Stimulated activated CD4-positive, alpha-beta T cell treated with anti-CD3 and anti-CD28 coated beads, Interleukin-2, amount 100 ng/mL, for 24 hours (primary cell): ENCODE measurements around the gene FUOM.
"Not testable (repeated sequence)": the region's sequence is repeated elsewhere in the genome, so short reads cannot be mapped to it uniquely, and the experiment has no call there.

Experiments used
- DNase-seq, 2 donors: peaks; one replicate each; pipeline ENCODE4 v3.0.0-alpha.2; 2020

The FUOM gene

GRCh38 chr10:133327651-133328357 is 30.0 kb downstream of the FUOM start:
- no peak for DNase-seq

DNA sequence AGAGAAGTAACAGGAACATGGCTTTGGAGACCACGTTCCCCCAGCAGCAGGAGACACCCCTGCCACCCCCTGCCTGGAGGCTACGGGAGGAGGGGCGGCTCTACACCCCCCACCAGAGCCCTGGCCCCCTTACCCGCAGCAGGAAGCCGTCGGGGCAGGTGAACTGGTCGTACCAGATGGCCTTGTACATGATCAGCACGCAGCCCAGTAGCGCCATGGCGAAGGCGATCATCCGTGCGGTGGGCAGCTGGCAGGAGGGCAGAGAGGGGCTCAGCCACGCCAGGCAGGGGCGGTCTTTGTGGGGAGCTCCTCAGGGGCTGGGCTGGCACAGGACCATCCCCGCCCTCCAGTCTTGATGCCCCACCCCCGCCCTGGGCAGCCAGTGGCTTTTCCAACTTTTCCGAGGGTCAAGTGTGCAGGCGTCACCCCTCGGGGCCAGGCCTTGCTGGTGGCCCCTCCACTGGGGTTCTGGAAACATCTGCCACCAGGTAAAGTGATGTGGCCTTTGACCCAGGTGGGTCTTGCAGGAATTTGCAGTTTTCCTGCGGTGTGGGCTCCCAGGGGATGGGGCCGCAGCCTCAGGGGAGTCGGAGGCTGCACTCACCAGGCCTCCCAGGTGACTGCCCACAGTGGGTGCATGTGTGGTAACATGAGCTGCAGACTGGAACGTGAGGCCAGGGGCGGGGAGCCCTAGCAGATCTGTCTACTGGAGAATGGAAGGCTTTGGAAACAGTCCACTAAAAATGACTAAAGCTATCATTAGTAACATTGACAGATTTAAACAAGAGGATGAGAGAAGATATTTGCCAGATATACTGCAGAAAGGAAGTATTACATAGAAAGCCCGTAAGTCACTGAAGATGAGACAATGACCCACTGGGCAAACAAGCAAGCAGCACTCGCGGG is 30.8 kb downstream of the FUOM start:
- no peak for DNase-seq

DNA sequence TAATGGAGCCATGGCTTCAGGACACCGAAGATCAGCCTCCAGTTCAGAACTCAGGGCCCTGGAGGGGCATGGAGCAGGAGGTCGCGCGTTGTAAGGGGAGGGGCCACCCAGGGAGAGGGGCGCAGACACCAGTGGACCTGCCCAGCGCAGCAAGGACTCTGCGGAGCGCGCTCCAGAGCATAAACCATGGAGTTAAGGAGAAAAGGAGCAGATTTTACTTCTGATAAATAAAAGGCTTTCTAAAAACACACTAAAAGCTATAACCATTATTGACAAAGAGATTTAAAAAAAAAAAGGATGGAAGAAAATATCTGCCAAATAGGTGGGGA is 31.6 kb downstream of the FUOM start:
- no peak for DNase-seq

DNA sequence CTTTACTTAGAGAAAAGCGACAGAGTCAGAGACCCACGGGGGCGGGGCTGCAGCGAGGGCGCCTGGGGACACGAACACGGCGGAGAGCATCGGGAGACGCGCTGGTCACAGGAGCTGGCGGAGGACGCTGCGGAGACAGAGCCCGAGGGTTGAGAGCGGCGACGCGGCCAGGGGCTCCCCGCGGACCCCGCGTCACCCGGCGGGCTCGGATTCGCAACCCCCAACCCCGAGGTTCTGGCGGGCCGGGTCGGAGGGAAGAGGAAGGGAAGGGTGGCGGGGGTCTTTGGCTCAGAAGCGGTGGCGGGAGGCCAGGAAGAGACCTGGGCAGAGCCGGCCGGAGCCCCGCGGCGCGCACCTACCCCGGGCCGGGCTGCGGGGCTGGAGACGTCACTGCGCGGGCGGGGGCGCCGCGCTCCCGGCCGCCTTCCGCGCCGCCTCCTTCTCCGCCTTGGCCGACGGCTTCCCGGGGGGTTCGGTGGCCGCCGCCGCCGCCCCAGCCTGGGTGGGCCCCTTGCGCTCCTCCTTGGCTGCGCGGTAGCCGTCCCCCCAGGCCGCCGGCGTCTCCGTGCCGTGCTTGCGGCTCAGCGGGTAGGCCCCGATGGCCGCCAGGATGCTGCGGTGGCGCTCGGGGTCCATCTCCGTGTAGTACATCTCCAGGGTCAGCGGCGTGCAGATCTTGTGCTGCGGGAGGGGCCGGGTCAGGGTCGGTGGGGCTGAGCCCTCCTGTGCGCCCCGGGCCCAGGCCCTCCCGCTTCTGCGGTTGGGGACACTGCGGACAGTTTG is 32.2 kb downstream of the FUOM start:
- DNase-seq, result no peak

- DNase-seq, result no peak
These were observed 33.0 kb downstream of the FUOM start for GRCh38 chr10:133324857-133325260.

GRCh38 chr10:133324198-133324792 is 33.5 kb downstream of the FUOM start:
- peak; percentile 57 to 72 for DNase-seq

DNA sequence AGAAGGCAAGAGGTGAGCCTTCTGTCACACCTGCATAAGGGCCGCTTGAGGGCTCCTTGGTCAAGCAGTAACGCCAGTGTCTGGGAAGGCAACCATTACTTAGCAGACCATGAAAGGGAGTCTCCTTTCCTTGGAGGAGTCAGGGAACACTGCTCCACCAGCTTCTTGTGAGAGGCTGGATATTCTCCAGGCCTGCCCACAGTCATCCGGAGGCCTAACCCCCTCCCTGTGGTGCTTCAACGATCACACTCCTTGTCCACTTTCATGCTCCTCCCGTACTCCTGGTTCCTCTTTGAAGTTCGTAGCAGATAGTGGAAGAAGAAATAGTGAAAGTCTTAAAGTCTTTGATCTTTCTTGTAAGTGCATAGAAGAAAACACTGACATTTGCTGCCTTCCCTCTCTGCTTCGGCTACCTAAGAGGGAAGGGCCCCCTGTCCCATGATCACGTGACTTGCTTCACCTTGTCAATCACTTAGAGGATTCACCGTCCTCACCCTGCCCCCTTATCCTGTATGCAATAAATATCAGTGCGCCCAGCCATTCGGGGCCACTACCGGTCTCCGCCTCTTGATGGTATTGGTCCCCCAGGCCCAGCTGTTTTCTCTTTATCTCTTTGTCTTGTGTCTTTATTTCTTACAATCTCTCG is 35.6 kb downstream of the FUOM start:
- not testable (repeated sequence) for DNase-seq

DNA sequence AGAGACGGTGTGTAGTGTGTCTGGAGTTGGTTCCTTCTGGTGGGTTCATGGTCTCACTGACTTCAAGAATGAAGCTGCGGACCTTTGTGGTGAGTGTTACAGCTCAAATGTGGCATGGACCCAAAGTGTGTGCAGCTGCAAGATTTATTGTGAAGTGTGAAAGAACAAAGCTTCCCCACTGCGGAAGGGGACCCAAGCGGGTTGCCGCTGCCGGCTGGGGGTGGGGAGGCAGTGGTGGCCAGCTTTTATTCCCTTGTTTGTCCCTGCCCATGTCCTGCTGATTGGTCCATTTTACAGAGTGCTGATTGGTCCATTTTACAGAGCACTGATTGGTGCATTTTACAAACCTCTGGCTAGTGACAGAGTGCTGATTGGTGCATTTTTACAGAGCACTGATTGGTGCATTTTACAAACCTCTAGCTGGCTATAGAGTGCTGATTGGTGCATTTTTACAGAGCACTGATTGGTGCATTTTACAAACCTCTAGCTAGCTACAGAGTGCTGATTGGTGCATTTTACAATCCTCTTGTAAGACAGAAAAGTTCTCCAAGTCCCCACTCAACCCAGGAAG is 36.9 kb downstream of the FUOM start:
- DNase-seq, result not testable (repeated sequence)

- DNase-seq, result peak; percentile 73 to 78
These were observed 39.2 kb downstream of the FUOM start for GRCh38 chr10:133318494-133319127.

DNA sequence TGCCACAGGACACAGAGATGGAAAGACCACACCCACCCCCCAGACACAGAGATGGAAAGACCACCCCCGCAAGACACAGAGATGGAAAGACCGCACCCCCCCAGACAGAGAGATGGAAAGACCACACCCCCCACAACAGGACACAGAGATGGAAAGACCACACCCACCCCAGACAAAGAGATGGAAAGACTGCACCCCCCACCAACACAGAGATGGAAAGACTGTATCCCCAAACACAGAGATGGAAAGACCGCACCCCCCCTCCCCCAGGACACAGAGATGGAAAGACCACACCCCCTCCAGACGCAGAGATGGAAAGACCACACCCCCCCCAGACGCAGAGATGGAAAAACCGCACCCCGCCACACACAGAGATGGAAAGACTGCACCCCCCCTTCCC is 41.1 kb downstream of the FUOM start:
- DNase-seq, result no peak

DNA sequence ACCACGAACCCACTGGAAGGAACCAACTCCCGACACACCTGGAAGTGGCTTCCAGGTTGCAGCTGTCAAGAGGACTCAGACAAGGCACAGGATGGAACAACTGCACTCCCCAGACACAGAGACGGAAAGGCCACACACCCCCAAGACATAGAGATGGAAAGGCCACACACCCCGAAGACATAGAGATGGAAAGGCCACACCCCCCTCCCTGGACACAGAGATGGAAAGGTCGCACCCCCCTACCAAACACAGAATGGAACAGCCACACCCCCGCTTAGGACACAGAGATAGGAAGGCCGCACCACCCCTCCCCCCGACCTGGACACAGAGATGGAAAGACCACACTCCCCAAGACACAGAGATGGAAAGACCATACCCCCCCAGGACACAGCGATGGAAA is 41.6 kb downstream of the FUOM start:
- DNase-seq, result no peak

- DNase-seq, result no peak
These were observed 42.0 kb downstream of the FUOM start for GRCh38 chr10:133315847-133316246.

GRCh38 chr10:133314911-133315310 is 42.9 kb downstream of the FUOM start:
- DNase-seq, result no peak

DNA sequence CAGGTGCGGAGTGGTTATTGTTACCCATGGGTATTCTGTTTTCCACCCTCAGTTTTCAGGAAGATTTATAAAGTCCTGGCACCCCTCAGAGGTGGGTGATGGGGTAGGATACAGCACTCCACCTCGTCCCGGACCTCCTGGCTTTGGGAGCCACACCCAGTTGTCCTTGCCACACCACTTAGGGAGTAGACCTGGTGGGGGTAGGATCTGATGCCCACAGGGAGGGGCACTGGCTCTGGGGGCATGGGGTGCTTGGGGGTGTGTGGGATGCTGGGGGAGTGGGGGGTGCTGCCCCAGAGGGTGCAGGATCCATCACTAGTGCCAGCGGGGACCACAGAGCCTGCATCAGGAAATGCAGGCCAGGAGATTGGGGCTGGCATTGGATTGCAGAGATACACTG is 44.6 kb downstream of the FUOM start:
- DNase-seq, result no peak

DNA sequence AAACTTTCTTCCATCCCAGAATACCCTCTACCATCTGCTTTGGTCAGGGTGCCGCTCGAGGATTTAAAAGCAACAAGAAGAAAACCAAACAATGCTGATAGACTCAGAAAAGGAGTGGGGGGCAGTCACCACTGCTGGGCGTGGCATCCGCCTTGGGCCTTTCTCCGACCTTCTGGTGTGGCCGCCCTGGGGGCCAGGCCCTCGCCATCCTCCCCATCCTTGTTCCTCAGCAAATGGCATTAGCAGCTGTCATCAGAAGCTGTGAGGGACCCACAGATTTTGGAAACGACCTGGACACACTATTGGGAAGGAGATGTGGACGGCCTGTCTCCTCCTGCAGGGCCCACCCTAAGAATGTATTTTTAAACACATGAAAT is 45.1 kb downstream of the FUOM start:
- DNase-seq, result no peak

DNA sequence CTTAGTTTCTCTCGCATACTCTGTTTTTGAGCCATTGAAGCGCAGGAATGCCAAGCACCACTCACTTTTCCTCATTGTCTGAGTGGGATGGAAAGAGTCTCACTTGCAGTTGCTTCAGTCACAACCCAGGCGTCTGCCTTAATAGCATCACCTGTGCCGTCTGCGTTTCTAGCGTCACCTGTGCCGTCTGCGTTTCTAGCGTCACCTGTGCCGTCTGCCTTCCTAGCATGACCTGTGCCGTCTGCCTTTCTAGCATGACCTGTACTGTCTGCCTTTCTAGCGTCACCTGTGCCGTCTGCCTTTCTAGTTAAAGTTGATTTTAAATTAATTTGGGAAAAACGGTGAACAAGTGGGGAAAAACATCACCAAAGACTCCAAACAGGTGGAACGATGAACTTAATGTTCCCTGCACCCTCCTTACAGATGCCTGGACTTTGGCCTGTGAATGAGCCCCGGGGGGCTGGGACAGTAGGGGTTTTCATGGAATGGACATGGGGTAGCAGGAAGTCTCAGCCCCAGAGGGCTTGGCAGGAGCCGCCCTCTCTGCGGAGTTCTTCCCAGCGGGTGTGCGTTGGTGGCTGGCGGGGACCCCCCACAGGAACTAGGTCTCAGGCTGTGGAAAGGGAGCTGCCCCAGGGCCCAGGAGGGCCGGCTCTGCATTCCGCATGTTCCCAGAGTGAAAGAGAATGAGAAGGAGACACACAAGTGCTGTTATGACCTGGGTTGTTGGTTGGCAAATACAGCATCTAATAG is 45.6 kb downstream of the FUOM start:
- DNase-seq, result no peak

DNA sequence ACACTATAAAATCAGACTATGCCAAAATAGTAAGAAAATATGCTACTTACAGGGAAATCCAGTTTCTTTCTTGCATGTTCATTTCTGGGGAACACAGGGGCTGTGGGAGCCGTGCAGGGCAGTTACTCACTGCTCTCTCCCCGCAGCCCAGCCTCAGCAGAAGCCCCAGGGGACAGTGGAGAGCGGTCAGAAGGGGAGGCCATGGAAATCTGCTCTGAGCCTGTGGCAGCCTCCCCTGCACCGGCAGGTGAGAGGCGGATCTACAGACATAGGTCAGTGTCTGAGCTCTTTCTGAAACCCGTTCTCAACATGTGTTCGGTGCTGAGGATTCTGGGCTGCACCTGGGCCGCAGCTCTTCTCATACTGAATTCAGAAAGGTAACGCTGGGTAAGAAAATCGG is 46.2 kb downstream of the FUOM start:
- DNase-seq, result no peak

DNA sequence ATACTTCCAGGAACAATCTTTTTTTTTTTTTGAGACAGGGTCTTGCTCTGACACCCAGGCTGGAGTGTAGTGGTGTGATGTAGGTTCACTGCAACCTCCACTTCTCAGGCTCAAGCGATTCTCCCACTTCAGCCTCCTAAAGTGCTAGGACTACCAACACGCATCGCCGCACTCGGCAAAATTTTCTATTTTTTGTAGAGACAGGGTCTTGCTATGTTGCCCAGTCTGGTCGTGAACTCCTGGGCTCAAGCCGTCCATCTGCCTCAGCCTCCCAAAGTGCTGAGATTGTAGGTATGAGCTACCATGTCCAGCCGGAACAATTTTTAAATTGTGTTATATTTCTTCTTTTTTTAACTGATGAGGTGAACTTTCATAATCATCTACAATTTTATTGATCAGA is 47.0 kb downstream of the FUOM start:
- DNase-seq, result no peak

- DNase-seq, result no peak
These were observed 47.4 kb downstream of the FUOM start for GRCh38 chr10:133310399-133310755.

GRCh38 chr10:133309720-133310398 is 48.0 kb downstream of the FUOM start:
- no peak for DNase-seq
